HG02852 (cell line): Measurements from ENCODE around the gene PLEK2.
"Not testable (repeated sequence)": the region's sequence is repeated elsewhere in the genome, so short reads cannot be mapped to it uniquely, and the experiment has no call there.

Source experiments
- ATAC-seq: cut with Tn5 transposase; IDR thresholded peaks from one replicate; pipeline ENCODE4 v1.9.1; 2021; ENCODE audit warnings: mild to moderate bottlenecking, moderate library complexity; ENCODE audit not compliant: unreplicated experiment

The PLEK2 gene

GRCh38 chr14:67411820-67412421, at the start of gene PLEK2:
TSS of gene PLEK2 (minus strand) at chr14:67412165. CDS start at chr14:67412059, 106 bp downstream.
- no peak for ATAC-seq

- ATAC-seq, result no peak
Measured at GRCh38 chr14:67461341-67461985, 49.5 kb upstream of the PLEK2 start.

- ATAC-seq, result no peak
Measured at GRCh38 chr14:67459336-67459735, 47.4 kb upstream of the PLEK2 start.

GRCh38 chr14:67457782-67458181, 45.8 kb upstream of the PLEK2 start:
- ATAC-seq, result no peak

GRCh38 chr14:67456732-67457131, 44.8 kb upstream of the PLEK2 start:
- ATAC-seq, result no peak

- no peak for ATAC-seq
Measured at GRCh38 chr14:67453575-67454300, 41.8 kb upstream of the PLEK2 start.

GRCh38 chr14:67451667-67452066, 39.7 kb upstream of the PLEK2 start:
- not testable (repeated sequence) for ATAC-seq

GRCh38 chr14:67449096-67449495, 37.1 kb upstream of the PLEK2 start:
- ATAC-seq, result no peak

GRCh38 chr14:67447033-67447381, 35.0 kb upstream of the PLEK2 start:
- ATAC-seq, result no peak

- ATAC-seq, result no peak
Measured at GRCh38 chr14:67446371-67447032, 34.5 kb upstream of the PLEK2 start.

GRCh38 chr14:67444395-67444794, 32.4 kb upstream of the PLEK2 start:
- no peak for ATAC-seq

GRCh38 chr14:67442139-67442906, 30.4 kb upstream of the PLEK2 start:
- no peak for ATAC-seq

- ATAC-seq, result no peak
Measured at GRCh38 chr14:67441672-67442071, 29.7 kb upstream of the PLEK2 start.

GRCh38 chr14:67441256-67441655, 29.3 kb upstream of the PLEK2 start:
- ATAC-seq, result no peak

- ATAC-seq, result no peak
Measured at GRCh38 chr14:67440513-67440912, 28.5 kb upstream of the PLEK2 start.

- ATAC-seq, result no peak
Measured at GRCh38 chr14:67438969-67439368, 27.0 kb upstream of the PLEK2 start.

GRCh38 chr14:67436006-67436866, 24.3 kb upstream of the PLEK2 start:
- ATAC-seq, result no peak

- ATAC-seq, result no peak
Measured at GRCh38 chr14:67435603-67436002, 23.6 kb upstream of the PLEK2 start.

- ATAC-seq, result no peak
Measured at GRCh38 chr14:67432050-67432564, 20.1 kb upstream of the PLEK2 start.
